Mesenchymal stem cell (in vitro differentiated cells and primary cell): Measurements from ENCODE around the gene FOXL3.

ENCODE experiments used
- DNase-seq: peaks from one replicate; pipeline ENCODE4 v3.0.0-alpha.2; 2013
- H2AFZ ChIP-seq: one replicate; pipeline ENCODE4 v1.6.1; 2013; ENCODE audit warnings: low read depth, mild to moderate bottlenecking, control low read depth, inconsistent platforms, low read length, moderate library complexity
- H2AK5ac ChIP-seq: 2 replicates; pipeline ENCODE4 v1.6.1; 2013; ENCODE audit warnings: low read length, moderate library complexity, mild to moderate bottlenecking, inconsistent platforms; ENCODE audit not compliant: severe bottlenecking
- H2BK120ac ChIP-seq: one replicate; pipeline ENCODE4 v1.6.1; 2013; ENCODE audit warnings: low read depth, mild to moderate bottlenecking, inconsistent platforms, low read length, moderate library complexity
- H2BK12ac ChIP-seq, 2 experiments: one replicate each; pipeline ENCODE4 v1.6.1; 2013; ENCODE audit warnings: inconsistent platforms in 2 of 2, low read length in 2 of 2, mild to moderate bottlenecking in 2 of 2, moderate library complexity in 2 of 2, control low read depth in 1 of 2
- H2BK15ac ChIP-seq: one replicate; pipeline ENCODE4 v1.6.1; 2013; ENCODE audit warnings: mild to moderate bottlenecking, low read depth, inconsistent platforms; ENCODE audit not compliant: poor library complexity, severe bottlenecking
- H2BK5ac ChIP-seq: 2 replicates; pipeline ENCODE4 v1.6.1; 2013; ENCODE audit warnings: low read depth, mild to moderate bottlenecking, low read length, control low read depth, inconsistent platforms; ENCODE audit not compliant: poor library complexity, severe bottlenecking
- H3K14ac ChIP-seq, 2 experiments: one replicate each; pipeline ENCODE4 v1.6.1; 2013; ENCODE audit warnings: inconsistent platforms in 2 of 2, low read length in 2 of 2, control low read depth in 1 of 2, mild to moderate bottlenecking in 1 of 2, moderate library complexity in 1 of 2
- H3K18ac ChIP-seq, 2 experiments: one replicate each; pipeline ENCODE4 v1.6.1; 2013; ENCODE audit warnings: inconsistent platforms in 2 of 2, low read length in 2 of 2, control low read depth in 1 of 2, low read depth in 1 of 2, mild to moderate bottlenecking in 1 of 2
- H3K23ac ChIP-seq, 2 experiments: one replicate each; pipeline ENCODE4 v1.6.1; 2013; ENCODE audit warnings: inconsistent platforms in 2 of 2, low read length in 2 of 2, mild to moderate bottlenecking in 2 of 2, moderate library complexity in 2 of 2, control low read depth in 1 of 2
- H3K27ac ChIP-seq: 2 replicates; pipeline ENCODE4 v1.5.1; 2013; ENCODE audit warnings: mild to moderate bottlenecking, moderate library complexity, low read length, control low read depth, inconsistent platforms; ENCODE audit not compliant: poor library complexity, severe bottlenecking
- H3K27me3 ChIP-seq, 2 experiments: 2 replicates each; pipeline versions ENCODE4 v1.6.1 to v1.7.0; 2013; ENCODE audit warnings: low read length in 2 of 2, mild to moderate bottlenecking in 2 of 2, moderate library complexity in 2 of 2, control low read depth in 1 of 2, inconsistent platforms in 1 of 2; ENCODE audit not compliant: control insufficient read depth in 1 of 2, insufficient read depth in 1 of 2
- H3K36me3 ChIP-seq, 2 experiments: 2 replicates each; pipeline versions ENCODE4 v1.6.1 to v1.7.0; 2013; ENCODE audit warnings: low read length in 2 of 2, control low read depth in 1 of 2, inconsistent platforms in 1 of 2, low read depth in 1 of 2, mild to moderate bottlenecking in 1 of 2; ENCODE audit not compliant: insufficient read depth in 2 of 2, control insufficient read depth in 1 of 2
- H3K4ac ChIP-seq, 2 experiments: one replicate each; pipeline ENCODE4 v1.6.1; 2013; ENCODE audit warnings: inconsistent platforms in 2 of 2, low read length in 2 of 2, mild to moderate bottlenecking in 2 of 2, moderate library complexity in 2 of 2, control low read depth in 1 of 2, low read depth in 1 of 2
- H3K4me1 ChIP-seq: 2 replicates; pipeline ENCODE4 v1.6.1; 2013; ENCODE audit warnings: low read depth, low read length, control low read depth; ENCODE audit not compliant: control insufficient read depth, insufficient read depth
- H3K4me2 ChIP-seq: 2 replicates; pipeline ENCODE4 v1.6.1; 2013; ENCODE audit warnings: low read length, mild to moderate bottlenecking, inconsistent platforms; ENCODE audit not compliant: poor library complexity, severe bottlenecking
- H3K4me3 ChIP-seq, 2 experiments: 2 replicates each; pipeline versions ENCODE4 v1.5.1 to v1.7.0; 2013; ENCODE audit warnings: low read length in 2 of 2, mild to moderate bottlenecking in 2 of 2, control low read depth in 1 of 2, low read depth in 1 of 2; ENCODE audit not compliant: insufficient read depth in 1 of 2
- H3K79me1 ChIP-seq: replicated peaks from 2 replicates; pipeline ENCODE4 v1.6.1; 2013; ENCODE audit warnings: mild to moderate bottlenecking, control low read depth, low read length, inconsistent platforms; ENCODE audit not compliant: poor library complexity, severe bottlenecking
- H3K9ac ChIP-seq: 2 replicates; pipeline ENCODE4 v1.7.0; 2013; ENCODE audit warnings: mild to moderate bottlenecking, low read length, moderate library complexity
- H3K9me3 ChIP-seq: 2 replicates; pipeline ENCODE4 v1.7.0; 2013; ENCODE audit warnings: mild to moderate bottlenecking, low read length; ENCODE audit not compliant: control insufficient read depth
- H4K8ac ChIP-seq: one replicate; pipeline ENCODE4 v1.6.1; 2013; ENCODE audit warnings: inconsistent platforms, mild to moderate bottlenecking, low read length, moderate library complexity
- H4K91ac ChIP-seq: one replicate; pipeline ENCODE4 v1.6.1; 2013; ENCODE audit warnings: mild to moderate bottlenecking, low read length, inconsistent platforms
- WGBS: methylation state at CpG from one replicate; pipeline ENCODE4 v1.1.7; 2013; ENCODE audit warnings: mixed read lengths; 5-methylcytosine and 5-hydroxymethylcytosine counted together

Gene FOXL3

GRCh38 chr7:278081-278480 is 11.9 kb upstream of the FOXL3 start:
- WGBS: 87% methylated on average over 3 of the region's 5 CpGs
- no peak overlapping the region for H2BK5ac ChIP-seq

DNA sequence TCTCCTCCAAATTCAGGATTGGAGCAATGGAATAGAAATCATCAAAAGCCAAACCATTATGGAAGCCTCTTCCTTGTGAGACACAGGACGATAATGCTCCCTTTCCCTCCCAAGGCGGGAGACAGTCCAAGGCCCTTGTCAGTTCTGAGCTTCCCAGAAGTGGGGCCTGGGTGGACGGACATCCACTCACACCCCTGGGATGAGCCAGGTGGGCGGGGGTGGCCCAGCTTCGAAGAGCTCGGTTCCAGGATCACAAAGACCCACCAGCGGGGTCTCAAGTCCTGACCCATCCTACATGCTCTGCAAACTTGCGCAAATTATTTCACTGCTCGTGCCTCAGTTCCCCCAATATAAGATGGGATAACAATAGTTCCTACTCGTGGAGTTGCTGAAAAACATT is 10.1 kb upstream of the FOXL3 start:
- H3K18ac ChIP-seq: no peak overlapping the region
- H3K79me1 ChIP-seq: no peaks in the 10 kb centered on the region
- H2BK12ac ChIP-seq: no peak overlapping the region
- H3K27ac ChIP-seq: no peak overlapping the region
- H3K23ac ChIP-seq: no peak overlapping the region
- H3K4me2 ChIP-seq: no peak overlapping the region
- H3K4me3 ChIP-seq: no peak overlapping the region
- 82% methylated on average over 8 of the region's 10 CpGs for WGBS
- no peak overlapping the region for H3K14ac ChIP-seq
- H3K9ac ChIP-seq: no peak overlapping the region
- H3K27me3 ChIP-seq: peaks cover 12 to 25% of the 10 kb centered on the region in 2 experiments
- no peak overlapping the region for H2AFZ ChIP-seq
- H2BK5ac ChIP-seq: no peak overlapping the region
- no peak overlapping the region for H2BK120ac ChIP-seq
- no peak for DNase-seq
- no peak overlapping the region for H2AK5ac ChIP-seq
- H3K36me3 ChIP-seq: no peaks in the 10 kb centered on the region
- no peak overlapping the region for H2BK15ac ChIP-seq
- H4K8ac ChIP-seq: no peak overlapping the region
- H3K4ac ChIP-seq: no peak overlapping the region
- H3K9me3 ChIP-seq: peaks cover 15% of the 10 kb centered on the region
- no peak overlapping the region for H4K91ac ChIP-seq
- H3K4me1 ChIP-seq: no peaks in the 10 kb centered on the region

More at GRCh38 chr7:278081-278480, 11.9 kb upstream of the FOXL3 start:
- no peak overlapping the region for H3K23ac ChIP-seq
- no peak overlapping the region for H3K14ac ChIP-seq
- no peak overlapping the region for H3K18ac ChIP-seq
- H4K8ac ChIP-seq: no peak overlapping the region
- H3K36me3 ChIP-seq: no peaks in the 10 kb centered on the region
- no peaks in the 10 kb centered on the region for H3K79me1 ChIP-seq
- H2BK12ac ChIP-seq: no peak overlapping the region
- no peak overlapping the region for H3K27ac ChIP-seq
- H4K91ac ChIP-seq: no peak overlapping the region
- peaks cover 8 to 15% of the 10 kb centered on the region in 2 experiments for H3K27me3 ChIP-seq
- H3K4me2 ChIP-seq: no peak overlapping the region
- peaks cover 19% of the 10 kb centered on the region for H3K9me3 ChIP-seq
- H2AK5ac ChIP-seq: no peak overlapping the region
- H2BK15ac ChIP-seq: no peak overlapping the region
- no peak overlapping the region for H2BK120ac ChIP-seq
- no peaks in the 10 kb centered on the region for H3K4me1 ChIP-seq
- no peak overlapping the region for H3K4ac ChIP-seq
- H3K9ac ChIP-seq: no peak overlapping the region
- H2AFZ ChIP-seq: no peak overlapping the region
- DNase-seq: no peak
- H3K4me3 ChIP-seq: no peak overlapping the region

GRCh38 chr7:280461-280860 is 9.5 kb upstream of the FOXL3 start:
- Histone ChIP-seq H3K4me3 (no peak overlapping the region), H3K36me3 (no peaks in the 10 kb centered on the region), H4K91ac (no peak overlapping the region), H2BK120ac (no peak overlapping the region), H3K4ac (no peak overlapping the region), H3K9ac (no peak overlapping the region), H3K4me1 (no peaks in the 10 kb centered on the region), H3K14ac (no peak overlapping the region), H4K8ac (no peak overlapping the region), H3K9me3 (peaks cover 15% of the 10 kb centered on the region), H2AFZ (no peak overlapping the region), H3K4me2 (no peak overlapping the region), H2BK5ac (no peak overlapping the region), H2BK12ac (no peak overlapping the region), H2BK15ac (no peak overlapping the region), H3K79me1 (no peaks in the 10 kb centered on the region), H3K27me3 (peaks cover 18 to 31% of the 10 kb centered on the region in 2 experiments), H3K27ac (no peak overlapping the region), H3K23ac (no peak overlapping the region), H2AK5ac (no peak overlapping the region), H3K18ac (no peak overlapping the region)
- no peak for DNase-seq
- WGBS: 85% methylated on average over 9 of the region's 11 CpGs

- Histone ChIP-seq H3K27ac (no peak overlapping the region), H2BK12ac (no peak overlapping the region), H3K18ac (no peak overlapping the region), H4K8ac (no peak overlapping the region), H2BK120ac (no peak overlapping the region), H3K23ac (no peak overlapping the region), H2AK5ac (no peak overlapping the region), H2BK5ac (no peak overlapping the region), H3K9ac (no peak overlapping the region), H3K27me3 (peaks cover 27 to 39% of the 10 kb centered on the region in 2 experiments), H2AFZ (no peak overlapping the region), H3K9me3 (peaks cover 11% of the 10 kb centered on the region), H3K4me1 (no peaks in the 10 kb centered on the region), H3K79me1 (no peaks in the 10 kb centered on the region), H3K4me3 (no peak overlapping the region), H3K36me3 (no peaks in the 10 kb centered on the region), H4K91ac (no peak overlapping the region), H2BK15ac (no peak overlapping the region), H3K4ac (no peak overlapping the region), H3K14ac (no peak overlapping the region), H3K4me2 (no peak overlapping the region)
- no peak for DNase-seq
- WGBS: 86% methylated on average over 4 of the region's 8 CpGs
Observed at GRCh38 chr7:281637-282036, 8.3 kb upstream of the FOXL3 start.
